Chondrocyte (in vitro differentiated cells): ENCODE results near the gene EPHB4. TPM values are rescaled to one million over a fixed set of nuclear protein-coding genes. Genes with fewer than 3 reads are reported as not detected.

ENCODE experiments used
- DNase-seq: peaks from one replicate; pipeline ENCODE4 v3.0.0; 2021; ENCODE audit warnings: mixed read lengths, low spot score
- H3K27ac Mint-ChIP-seq: one replicate; pipeline ENCODE4 v1.8.0; 2021; ENCODE audit warnings: mild to moderate bottlenecking, moderate library complexity, mixed read lengths; ENCODE audit not compliant: unreplicated experiment
- H3K27me3 Mint-ChIP-seq: 2 replicates; pipeline ENCODE4 v1.8.0; 2021; ENCODE audit warnings: low read depth, mixed read lengths
- H3K36me3 Mint-ChIP-seq: 2 replicates; pipeline ENCODE4 v1.8.0; 2021; ENCODE audit warnings: low read depth, mixed read lengths
- H3K4me1 Mint-ChIP-seq: 2 replicates; pipeline ENCODE4 v1.8.0; 2021; ENCODE audit warnings: low read depth, mild to moderate bottlenecking, mixed read lengths
- H3K4me3 Mint-ChIP-seq: one replicate; pipeline ENCODE4 v1.8.0; 2021; ENCODE audit warnings: mild to moderate bottlenecking, moderate library complexity, mixed read lengths; ENCODE audit not compliant: unreplicated experiment
- H3K9me3 Mint-ChIP-seq: 2 replicates; pipeline ENCODE4 v1.8.0; 2021; ENCODE audit warnings: low read depth, mixed read lengths
- CTCF ChIP-seq: fragments of 200-600 bp; sonication (generic); IDR thresholded peaks from 2 replicates; pipeline ENCODE4 v1.5.0; 2021; ENCODE audit warnings: antibody characterized with exemption, mild to moderate bottlenecking, moderate library complexity
- total RNA-seq: library from RNA; stranded (reverse); gene quantifications from 3 replicates; pipeline ENCODE4 v1.2.1, GENCODE V29; 2021

EPHB4 gene
- total RNA-seq, 1 donor from 2014 or later = 60.7 TPM

GRCh38 chr7:100825751-100826513, 1.4 kb downstream of the EPHB4 start:
- peak overlapping the region; percentile 70 for H3K27ac Mint-ChIP-seq
- H3K4me3 Mint-ChIP-seq = peak overlapping the region; percentile 87
- TF ChIP-seq CTCF = peak; percentile 74
- H3K9me3 Mint-ChIP-seq = no peaks in the 10 kb centered on the region
- peaks cover 31% of the 10 kb centered on the region for H3K4me1 Mint-ChIP-seq
- peaks cover 11% of the 10 kb centered on the region for H3K36me3 Mint-ChIP-seq
- DNase-seq = no peak
- no peaks in the 10 kb centered on the region for H3K27me3 Mint-ChIP-seq

GRCh38 chr7:100825215-100825671, 2.1 kb downstream of the EPHB4 start:
- no peak for TF ChIP-seq CTCF
- no peak for DNase-seq
- H3K4me3 Mint-ChIP-seq = peak overlapping the region; percentile 87
- peak overlapping the region; percentile 37 for H3K27ac Mint-ChIP-seq
- H3K9me3 Mint-ChIP-seq = no peaks in the 10 kb centered on the region
- H3K27me3 Mint-ChIP-seq = no peaks in the 10 kb centered on the region
- peaks cover 16% of the 10 kb centered on the region for H3K36me3 Mint-ChIP-seq
- H3K4me1 Mint-ChIP-seq = peaks cover 31% of the 10 kb centered on the region

- peak overlapping the region; percentile 87 for H3K4me3 Mint-ChIP-seq
- peaks cover 31% of the 10 kb centered on the region for H3K4me1 Mint-ChIP-seq
- no peak for DNase-seq
- H3K27me3 Mint-ChIP-seq = no peaks in the 10 kb centered on the region
- H3K36me3 Mint-ChIP-seq = peaks cover 19% of the 10 kb centered on the region
- H3K9me3 Mint-ChIP-seq = no peaks in the 10 kb centered on the region
- H3K27ac Mint-ChIP-seq = no peak overlapping the region
- no peak for TF ChIP-seq CTCF
Measured at GRCh38 chr7:100824499-100825214, 2.7 kb downstream of the EPHB4 start.

- H3K9me3 Mint-ChIP-seq = no peaks in the 10 kb centered on the region
- H3K27ac Mint-ChIP-seq = no peak overlapping the region
- no peak overlapping the region for H3K4me3 Mint-ChIP-seq
- no peaks in the 10 kb centered on the region for H3K27me3 Mint-ChIP-seq
- H3K4me1 Mint-ChIP-seq = peaks cover 28% of the 10 kb centered on the region
- no peak for DNase-seq
- peaks cover 25% of the 10 kb centered on the region for H3K36me3 Mint-ChIP-seq
- TF ChIP-seq CTCF = no peak
Measured at GRCh38 chr7:100823534-100823933, 3.8 kb downstream of the EPHB4 start.

GRCh38 chr7:100823140-100823525, 4.2 kb downstream of the EPHB4 start:
- Mint-ChIP-seq H3K9me3 (no peaks in the 10 kb centered on the region), H3K36me3 (peaks cover 25% of the 10 kb centered on the region), H3K27ac (no peak overlapping the region), H3K27me3 (no peaks in the 10 kb centered on the region), H3K4me3 (no peak overlapping the region), H3K4me1 (peaks cover 27% of the 10 kb centered on the region)
- TF ChIP-seq CTCF = no peak
- no peak for DNase-seq
